Stimulated activated effector memory CD8-positive, alpha-beta T cell treated with anti-CD3 and anti-CD28 coated beads, Interleukin-12 subunit alpha, Interleukin-12 subunit beta, amount 100 ng/mL, for 72 hours (primary cell): ENCODE measurements around the gene MROH2A.
A peak's percentile ranks its signal among the peaks of the same experiment; 100 is the strongest.

Experiments
- ATAC-seq: fragments of 150-1000 bp; cut with Tn5 transposase; 2 replicates; pipeline ENCODE4 v1.10.0; 2021
- DNase-seq, 2 donors: peaks; one replicate each; pipeline ENCODE4 v3.0.0; 2021 to 2022; ENCODE audit warnings: low spot score in 2 of 2
- H3K27ac Mint-ChIP-seq: one replicate; pipeline ENCODE4 v1.8.0; 2022; ENCODE audit warnings: mild to moderate bottlenecking, mixed read lengths
- H3K36me3 Mint-ChIP-seq: one replicate; pipeline ENCODE4 v1.8.0; 2022; ENCODE audit warnings: mild to moderate bottlenecking, mixed read lengths
- H3K4me1 Mint-ChIP-seq: one replicate; pipeline ENCODE4 v1.8.0; 2022; ENCODE audit warnings: mixed read lengths
- H3K4me3 Mint-ChIP-seq: one replicate; pipeline ENCODE4 v1.8.0; 2022; ENCODE audit warnings: mild to moderate bottlenecking, mixed read lengths
- H3K9me3 Mint-ChIP-seq: one replicate; pipeline ENCODE4 v1.8.0; 2022; ENCODE audit warnings: mixed read lengths

MROH2A gene

DNA sequence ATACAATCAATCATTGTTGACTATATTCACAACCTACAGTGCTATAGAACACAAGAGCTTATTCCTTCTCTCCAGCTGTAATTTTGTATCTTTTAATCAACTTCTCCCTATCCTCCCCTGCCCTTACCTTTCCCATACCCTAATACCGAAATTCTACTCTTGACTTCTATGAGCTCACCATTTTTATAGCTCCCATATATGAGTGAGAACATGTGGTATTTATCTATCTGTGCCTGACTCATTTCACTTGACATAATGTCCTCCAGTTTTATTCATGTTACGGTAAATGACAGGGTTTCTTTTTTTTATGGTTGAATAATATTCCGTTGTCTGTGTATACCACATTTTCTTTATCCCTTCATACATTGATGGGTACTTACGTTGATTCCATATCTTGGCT is 2.6 kb downstream of the MROH2A start:
- H3K4me1 Mint-ChIP-seq: no peaks in the 10 kb centered on the region
- H3K4me3 Mint-ChIP-seq: no peak overlapping the region
- H3K27ac Mint-ChIP-seq: no peak overlapping the region
- DNase-seq: no peak
- peaks cover 10% of the 10 kb centered on the region for H3K9me3 Mint-ChIP-seq
- H3K36me3 Mint-ChIP-seq: no peaks in the 10 kb centered on the region
- no peak for ATAC-seq

DNA sequence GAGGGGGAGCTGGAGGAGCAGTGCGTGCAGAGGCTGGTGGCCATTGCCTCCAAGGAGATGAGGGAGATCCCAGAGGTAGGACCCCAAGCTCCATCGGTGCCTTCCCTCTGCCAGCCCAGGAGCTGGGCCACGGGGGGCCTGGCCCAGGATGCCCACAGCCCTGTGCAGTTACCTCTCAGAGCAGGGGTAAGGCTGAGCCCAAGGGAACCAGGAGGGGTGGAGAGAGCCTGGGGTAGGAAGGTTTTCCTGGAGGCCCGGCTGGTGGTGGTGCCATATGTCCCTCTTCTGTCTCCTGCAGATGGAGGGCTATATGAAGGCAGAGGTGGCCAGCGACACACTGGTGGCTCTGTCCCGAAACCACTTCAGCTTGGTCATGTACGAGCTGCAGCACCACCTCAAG is 11.4 kb downstream of the MROH2A start:
- Mint-ChIP-seq H3K4me3 (no peak overlapping the region), H3K27ac (no peak overlapping the region), H3K9me3 (peaks cover 3% of the 10 kb centered on the region)

DNA sequence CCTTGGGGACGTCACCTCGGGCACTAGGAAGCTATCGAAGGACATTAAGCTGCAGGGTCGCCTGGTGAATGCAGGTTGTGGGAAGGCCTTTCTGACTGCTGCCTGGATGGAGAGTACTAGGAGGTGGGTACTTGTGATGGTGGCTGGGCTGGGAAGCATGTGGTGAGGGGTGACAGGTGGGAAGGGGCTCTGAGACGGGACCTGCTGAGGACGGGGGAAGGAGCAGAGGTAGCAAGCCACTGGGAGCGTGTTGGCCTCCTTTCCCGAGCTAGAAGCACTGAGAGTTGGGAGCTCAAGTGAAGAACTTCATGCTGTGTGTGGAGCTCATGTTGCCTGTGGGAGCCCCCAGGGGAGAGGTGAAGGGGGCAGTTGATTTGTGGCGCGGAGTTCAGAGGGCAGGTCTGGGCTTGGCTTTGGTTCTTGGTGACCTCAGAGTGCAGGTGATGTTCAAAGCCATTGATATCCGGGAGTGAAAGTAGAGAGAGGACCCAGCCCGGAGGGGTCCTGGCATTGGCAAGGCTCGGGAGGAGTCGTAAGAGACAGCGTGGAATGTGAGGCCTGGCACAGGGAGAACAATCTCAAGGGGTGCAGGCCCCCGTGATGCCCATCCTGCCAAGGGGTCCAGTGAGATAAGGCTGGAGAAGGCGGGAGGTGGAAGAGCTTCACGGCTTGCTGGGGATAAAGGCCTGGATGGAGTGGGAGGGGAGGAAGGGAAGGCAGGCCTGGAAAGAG is 13.2 kb downstream of the MROH2A start:
- H3K4me1 Mint-ChIP-seq: no peaks in the 10 kb centered on the region
- H3K4me3 Mint-ChIP-seq: no peak overlapping the region
- no peak for ATAC-seq
- no peaks in the 10 kb centered on the region for H3K36me3 Mint-ChIP-seq
- no peak for DNase-seq
- H3K27ac Mint-ChIP-seq: no peak overlapping the region
- no peaks in the 10 kb centered on the region for H3K9me3 Mint-ChIP-seq

More for the DNA sequence above, 11.4 kb downstream of the MROH2A start:
- H3K4me1 Mint-ChIP-seq: no peaks in the 10 kb centered on the region
- DNase-seq (peak in 1 of 2 donors; percentile 39), ATAC-seq (peak; percentile 20)
- H3K36me3 Mint-ChIP-seq: no peaks in the 10 kb centered on the region

GRCh38 chr2:233791883-233792329 is 13.8 kb downstream of the MROH2A start:
- Mint-ChIP-seq H3K4me1 (no peaks in the 10 kb centered on the region), H3K4me3 (no peak overlapping the region), H3K9me3 (no peaks in the 10 kb centered on the region), H3K27ac (no peak overlapping the region), H3K36me3 (no peaks in the 10 kb centered on the region)
- peak in 1 of 2 donors; percentile 34 for DNase-seq
- no peak for ATAC-seq

DNA sequence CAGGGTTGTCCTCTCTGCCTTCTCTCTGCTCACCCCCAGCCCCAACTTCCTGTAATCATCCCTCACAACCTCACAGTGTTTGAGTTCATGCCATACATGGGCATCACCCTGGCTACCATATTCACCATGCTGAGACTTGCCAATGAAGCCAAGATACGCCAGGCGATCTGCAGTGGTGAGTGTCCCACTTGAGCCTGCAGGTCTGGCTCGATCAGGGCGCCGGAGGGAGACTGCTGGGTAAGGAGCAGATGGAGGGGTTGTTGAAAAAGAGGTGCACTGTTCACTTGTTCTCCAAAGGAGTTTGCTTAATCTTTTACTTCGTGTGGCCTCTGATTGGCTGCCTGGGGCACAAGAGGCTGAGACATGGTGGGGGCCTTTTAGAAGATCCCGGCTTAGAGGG is 14.6 kb downstream of the MROH2A start:
- H3K9me3 Mint-ChIP-seq: no peaks in the 10 kb centered on the region
- DNase-seq: no peak
- no peak overlapping the region for H3K27ac Mint-ChIP-seq
- no peaks in the 10 kb centered on the region for H3K36me3 Mint-ChIP-seq
- no peaks in the 10 kb centered on the region for H3K4me1 Mint-ChIP-seq
- ATAC-seq: no peak
- no peak overlapping the region for H3K4me3 Mint-ChIP-seq

GRCh38 chr2:233793465-233794127 is 15.5 kb downstream of the MROH2A start:
- no peak for ATAC-seq
- Mint-ChIP-seq H3K36me3 (no peaks in the 10 kb centered on the region), H3K27ac (no peak overlapping the region), H3K9me3 (no peaks in the 10 kb centered on the region), H3K4me3 (no peak overlapping the region), H3K4me1 (no peaks in the 10 kb centered on the region)
- peak in 1 of 2 donors; percentile 28 for DNase-seq

DNA sequence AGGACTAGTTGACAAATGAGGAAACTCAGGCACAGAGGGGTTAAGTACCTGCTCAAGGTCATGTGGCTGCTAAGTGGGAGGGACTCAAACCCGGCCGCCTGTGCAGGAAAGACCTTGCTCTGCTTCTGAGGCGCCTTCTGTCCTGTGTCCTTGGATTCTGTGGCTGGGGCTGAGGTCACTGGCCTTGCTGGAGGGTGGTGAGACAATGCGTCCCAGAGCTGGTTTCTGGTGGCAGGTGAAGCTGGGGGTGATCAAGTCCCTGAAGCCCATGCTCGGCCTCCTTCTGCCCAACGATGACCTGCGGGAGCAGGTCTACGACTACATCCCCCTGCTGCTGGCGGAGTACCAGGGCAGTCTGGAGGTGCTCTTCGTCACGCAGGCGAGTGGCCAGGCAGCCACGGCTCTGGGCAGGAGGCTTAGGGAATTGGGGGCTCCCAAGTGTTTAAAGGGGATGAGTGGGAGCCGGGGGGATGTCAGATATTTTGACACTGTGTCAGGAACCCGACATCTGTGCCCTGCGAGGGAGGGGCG is 16.1 kb downstream of the MROH2A start:
- no peak for ATAC-seq
- H3K4me3 Mint-ChIP-seq: no peak overlapping the region

GRCh38 chr2:233795735-233796171 is 17.6 kb downstream of the MROH2A start:
- no peak for ATAC-seq
- H3K27ac Mint-ChIP-seq: no peak overlapping the region
- peak in 1 of 2 donors; percentile 38 for DNase-seq
- H3K4me1 Mint-ChIP-seq: no peaks in the 10 kb centered on the region
- H3K36me3 Mint-ChIP-seq: no peaks in the 10 kb centered on the region
- no peak overlapping the region for H3K4me3 Mint-ChIP-seq
- H3K9me3 Mint-ChIP-seq: no peaks in the 10 kb centered on the region

More for the DNA sequence above, 16.1 kb downstream of the MROH2A start:
- H3K4me1 Mint-ChIP-seq: no peaks in the 10 kb centered on the region
- H3K9me3 Mint-ChIP-seq: no peaks in the 10 kb centered on the region
- no peak overlapping the region for H3K27ac Mint-ChIP-seq
- DNase-seq: peak in 1 of 2 donors; percentile 38
- H3K36me3 Mint-ChIP-seq: no peaks in the 10 kb centered on the region

DNA sequence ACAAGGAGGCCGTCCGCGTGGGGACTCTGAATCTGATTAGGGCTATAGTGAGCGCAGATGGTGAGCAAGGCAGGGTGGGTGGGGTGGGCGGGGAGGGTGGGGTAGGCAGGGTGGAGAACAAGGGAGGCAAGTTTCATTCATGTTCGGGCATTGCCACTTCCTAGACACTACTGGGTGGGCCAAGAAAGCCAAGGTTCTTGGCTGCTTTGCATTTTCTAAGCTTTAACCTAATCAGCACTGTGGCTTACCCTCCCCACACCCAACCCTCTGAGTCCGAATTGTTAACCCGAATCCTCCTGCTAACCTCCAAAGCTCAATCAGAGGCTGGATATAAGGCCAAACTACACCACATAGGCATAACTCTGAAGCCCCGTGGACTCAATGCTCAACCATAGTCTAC is 18.1 kb downstream of the MROH2A start:
- DNase-seq: peak in 1 of 2 donors; percentile 28
- Mint-ChIP-seq H3K9me3 (no peaks in the 10 kb centered on the region), H3K27ac (no peak overlapping the region), H3K36me3 (no peaks in the 10 kb centered on the region), H3K4me1 (peaks cover 3% of the 10 kb centered on the region), H3K4me3 (no peak overlapping the region)
- ATAC-seq: no peak

DNA sequence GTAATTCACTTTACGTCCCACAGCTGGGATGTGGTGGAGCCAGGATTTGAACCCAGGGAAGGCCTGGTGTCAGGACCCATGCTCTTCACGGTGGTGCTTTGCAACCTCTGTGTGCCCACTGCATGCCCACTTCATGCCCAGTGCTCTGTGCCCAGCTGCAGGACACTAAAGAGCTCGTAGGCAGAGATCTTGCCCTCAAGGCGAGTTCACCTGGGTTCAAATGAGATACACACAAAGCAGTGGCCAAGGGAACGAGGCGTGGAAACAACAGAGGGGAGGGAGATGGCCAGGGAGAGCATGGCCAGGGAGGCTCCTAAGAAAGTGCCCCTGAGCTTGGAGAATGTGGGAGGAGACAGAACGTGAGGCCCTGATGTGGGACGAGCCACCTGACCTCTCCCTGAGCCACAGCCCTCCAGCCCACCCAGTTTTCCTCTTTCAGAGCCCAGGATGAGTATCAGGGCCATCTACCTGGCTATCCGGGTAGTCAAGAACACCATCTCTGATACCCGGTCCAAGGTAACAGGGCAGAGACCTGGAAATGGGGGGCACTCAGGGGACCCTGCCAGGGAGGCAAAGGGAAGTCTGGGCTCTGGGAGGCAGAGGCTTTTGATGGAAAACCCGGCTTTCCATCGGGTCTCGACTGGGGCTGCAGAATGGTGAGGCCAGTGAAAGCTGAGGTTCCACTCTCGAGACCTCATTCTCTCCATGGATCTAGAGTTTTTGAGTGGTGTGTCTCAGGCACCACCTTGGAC is 20.4 kb downstream of the MROH2A start:
- H3K27ac Mint-ChIP-seq: no peak overlapping the region
- H3K4me3 Mint-ChIP-seq: no peak overlapping the region
- no peaks in the 10 kb centered on the region for H3K9me3 Mint-ChIP-seq

DNA sequence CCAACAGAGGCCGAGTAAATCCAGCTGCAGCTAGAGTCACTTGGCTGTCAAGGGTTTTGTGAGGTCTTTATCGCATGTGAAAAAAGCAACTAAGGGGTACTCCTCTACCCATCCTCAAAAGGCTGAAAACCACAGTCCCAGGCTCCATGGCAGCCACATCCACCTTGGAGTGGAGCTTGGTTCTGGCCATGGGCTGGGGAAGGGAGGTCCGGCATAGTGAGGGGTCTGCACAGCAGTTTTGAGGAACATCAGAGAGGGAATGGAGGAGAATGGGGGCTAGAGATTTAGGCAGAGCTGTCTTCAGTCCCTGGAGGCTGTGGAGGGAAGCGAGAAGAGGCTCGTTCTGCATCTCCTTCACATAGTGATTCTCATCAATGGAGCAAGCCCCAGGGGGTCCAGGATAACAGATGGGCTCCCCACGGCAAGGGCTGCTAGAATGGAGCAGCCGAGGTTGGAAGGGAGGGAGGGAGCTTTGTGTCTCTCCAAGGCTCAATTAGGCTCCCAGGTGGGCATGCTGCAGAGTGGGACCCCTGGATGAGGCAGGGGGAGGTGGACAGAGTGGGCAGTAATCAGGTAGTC is 21.0 kb downstream of the MROH2A start:
- Mint-ChIP-seq H3K4me3 (no peak overlapping the region), H3K9me3 (no peaks in the 10 kb centered on the region), H3K4me1 (peaks cover 7% of the 10 kb centered on the region), H3K27ac (no peak overlapping the region), H3K36me3 (no peaks in the 10 kb centered on the region)
- no peak for ATAC-seq
- DNase-seq: no peak

More for the DNA sequence above, 20.4 kb downstream of the MROH2A start:
- Mint-ChIP-seq H3K36me3 (no peaks in the 10 kb centered on the region), H3K4me1 (peaks cover 7% of the 10 kb centered on the region)
- DNase-seq: no peak
- ATAC-seq: no peak

- Mint-ChIP-seq H3K36me3 (no peaks in the 10 kb centered on the region), H3K4me3 (no peak overlapping the region), H3K4me1 (peaks cover 7% of the 10 kb centered on the region), H3K9me3 (no peaks in the 10 kb centered on the region), H3K27ac (no peak overlapping the region)
- DNase-seq: no peak
- ATAC-seq: no peak
These were observed 21.6 kb downstream of the MROH2A start for GRCh38 chr2:233799716-233800115.

DNA sequence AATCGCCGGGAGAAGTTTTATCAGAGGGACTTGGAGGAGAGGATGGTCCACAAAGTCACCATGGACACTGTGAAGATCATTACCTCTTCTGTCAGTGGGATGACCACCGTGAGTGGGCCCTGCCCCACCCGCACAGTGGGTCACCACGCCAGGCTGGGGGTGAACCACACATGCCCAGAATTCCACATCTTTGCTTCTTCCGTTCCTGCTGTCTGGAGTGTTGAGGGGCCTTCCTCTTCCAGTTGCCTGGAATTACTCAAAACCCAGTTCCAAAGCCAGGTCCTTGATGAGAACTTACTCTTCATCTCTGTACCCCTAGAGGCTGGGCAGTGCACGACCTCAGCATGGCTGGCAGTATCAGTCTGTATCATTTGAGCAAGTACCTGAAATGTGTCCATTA is 22.1 kb downstream of the MROH2A start:
- ATAC-seq (no peak), DNase-seq (no peak)
- Mint-ChIP-seq H3K27ac (no peak overlapping the region), H3K36me3 (no peaks in the 10 kb centered on the region), H3K4me3 (no peak overlapping the region), H3K9me3 (no peaks in the 10 kb centered on the region), H3K4me1 (peaks cover 7% of the 10 kb centered on the region)

- no peak overlapping the region for H3K27ac Mint-ChIP-seq
- H3K4me3 Mint-ChIP-seq: no peak overlapping the region
- no peaks in the 10 kb centered on the region for H3K36me3 Mint-ChIP-seq
- DNase-seq: peak in 1 of 2 donors; percentile 43
- ATAC-seq: peak; percentile 78
- H3K9me3 Mint-ChIP-seq: no peaks in the 10 kb centered on the region
- H3K4me1 Mint-ChIP-seq: peaks cover 7% of the 10 kb centered on the region
These were observed 23.4 kb downstream of the MROH2A start for GRCh38 chr2:233801357-233802131.
